NK-92 (cell line): ENCODE results near the gene NCKAP5.
"Not testable (repeated sequence)": the region's sequence is repeated elsewhere in the genome, so short reads cannot be mapped to it uniquely, and the experiment has no call there.

Source experiments
- DNase-seq: peaks from one replicate; lab custom pipeline; 2025; ENCODE audit not compliant: unreplicated experiment; lab: John Stamatoyannopoulos, UW

NCKAP5 gene

DNA sequence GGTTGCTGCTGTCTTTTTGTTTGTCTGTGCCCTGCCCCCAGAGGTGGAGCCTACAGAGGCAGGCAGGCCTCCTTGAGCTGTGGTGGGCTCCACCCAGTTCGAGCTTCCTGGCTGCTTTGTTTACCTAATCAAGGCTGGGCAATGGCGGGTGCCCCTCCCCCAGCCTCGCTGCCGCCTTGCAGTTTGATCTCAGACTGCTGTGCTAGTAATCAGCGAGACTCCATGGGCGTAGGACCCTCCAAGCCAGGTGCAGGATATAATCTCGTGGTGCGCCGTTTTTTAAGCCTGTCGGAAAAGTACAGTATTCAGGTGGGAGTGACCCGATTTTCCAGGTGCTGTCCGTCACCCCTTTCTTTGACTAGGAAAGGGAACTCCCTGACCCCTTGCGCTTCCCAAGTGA, 97.8 kb downstream of the NCKAP5 start:
- not testable (repeated sequence) for DNase-seq

DNA sequence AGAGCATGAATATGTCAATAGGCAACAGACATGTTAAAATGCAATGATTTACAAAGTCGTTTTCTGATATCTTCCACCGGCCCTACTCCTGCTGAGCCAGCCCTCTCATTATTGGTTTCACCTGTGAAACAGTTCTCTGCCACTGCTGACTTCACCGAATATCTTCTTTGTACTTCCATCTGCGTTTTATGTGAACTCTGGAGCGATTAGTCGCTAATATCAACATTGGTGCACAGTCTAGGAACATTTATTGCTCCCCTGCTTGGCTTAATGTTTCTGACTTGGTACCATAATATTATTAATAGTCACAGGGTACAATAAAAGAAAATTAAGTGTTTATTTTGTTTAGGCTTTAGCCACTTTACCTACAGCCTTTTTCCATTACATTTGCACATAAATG, 105.5 kb downstream of the NCKAP5 start:
- no peak for DNase-seq

DNA sequence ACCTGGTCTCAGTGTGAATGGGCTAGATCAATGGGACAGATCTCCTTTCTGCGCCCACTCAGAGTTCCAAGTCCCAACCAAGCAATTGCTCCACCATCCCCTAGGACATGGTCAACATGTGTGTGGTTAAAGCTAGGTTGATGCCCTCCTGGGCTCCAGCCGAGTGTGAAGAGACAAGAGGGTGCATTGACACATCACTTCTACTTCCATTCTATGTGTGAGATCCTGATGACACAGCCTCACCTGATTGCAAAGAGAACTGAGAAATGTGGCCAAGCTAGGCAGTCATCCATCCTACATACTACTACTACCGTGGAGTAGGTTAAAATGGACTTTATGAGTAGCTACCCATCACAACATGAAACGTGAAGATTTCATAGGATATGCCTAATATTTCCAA, 106.8 kb downstream of the NCKAP5 start:
- DNase-seq = no peak

DNA sequence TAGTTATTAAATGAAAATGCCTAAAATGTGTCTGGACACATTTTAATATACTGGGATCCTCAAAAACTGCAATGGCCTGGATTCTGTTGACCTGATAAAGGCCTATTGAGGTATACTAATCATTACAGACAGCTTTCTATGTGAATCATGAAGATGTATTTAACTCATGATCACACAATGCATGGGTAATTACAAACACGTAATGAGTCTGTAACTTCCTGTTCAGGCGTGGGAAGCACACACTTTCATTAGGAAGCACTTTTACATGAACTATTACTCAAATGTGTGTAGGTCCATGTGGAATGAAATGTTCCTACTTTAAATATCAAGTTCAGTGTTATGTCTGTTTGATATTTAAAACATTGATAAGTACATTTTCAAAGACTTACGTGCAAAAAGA, 108.7 kb downstream of the NCKAP5 start:
- DNase-seq = no peak

DNA sequence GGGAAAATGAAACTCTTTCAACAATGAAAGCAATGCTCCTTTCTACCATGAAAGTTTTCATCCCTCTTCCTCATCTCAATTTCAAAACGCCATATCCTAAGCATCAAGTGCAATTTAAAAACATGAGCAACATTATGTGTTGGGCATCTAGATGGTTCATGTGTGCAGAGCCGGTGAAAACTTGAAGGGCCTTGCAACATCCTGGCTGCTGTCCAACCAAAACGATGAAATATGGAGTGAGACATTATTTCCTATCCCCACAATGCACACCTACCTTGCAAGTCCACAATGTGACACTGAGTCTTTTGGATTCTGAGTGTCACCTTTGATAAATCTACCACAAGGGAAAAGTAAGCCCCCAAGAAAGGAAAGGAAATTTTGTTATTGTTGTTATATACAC, 110.0 kb downstream of the NCKAP5 start:
- no peak for DNase-seq

DNA sequence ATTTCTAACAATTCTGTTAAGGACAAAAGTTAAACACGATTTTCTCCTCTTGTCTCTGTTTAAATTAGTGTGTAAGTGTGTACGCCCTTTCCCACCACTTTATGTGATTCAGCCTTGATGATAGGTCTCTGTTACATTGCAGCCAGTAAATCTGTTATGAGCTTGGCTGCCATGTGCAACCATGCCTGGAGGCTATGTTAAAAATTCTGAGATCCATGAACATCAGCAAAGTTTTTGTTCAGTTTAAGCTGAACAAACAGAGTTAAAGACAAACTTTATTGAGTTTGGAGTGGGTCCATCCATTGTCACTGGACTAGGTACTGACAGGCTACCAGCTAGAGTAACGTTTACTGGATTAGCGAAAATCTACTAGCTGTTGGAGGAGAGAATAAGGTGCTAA, 110.4 kb downstream of the NCKAP5 start:
- no peak for DNase-seq

DNA sequence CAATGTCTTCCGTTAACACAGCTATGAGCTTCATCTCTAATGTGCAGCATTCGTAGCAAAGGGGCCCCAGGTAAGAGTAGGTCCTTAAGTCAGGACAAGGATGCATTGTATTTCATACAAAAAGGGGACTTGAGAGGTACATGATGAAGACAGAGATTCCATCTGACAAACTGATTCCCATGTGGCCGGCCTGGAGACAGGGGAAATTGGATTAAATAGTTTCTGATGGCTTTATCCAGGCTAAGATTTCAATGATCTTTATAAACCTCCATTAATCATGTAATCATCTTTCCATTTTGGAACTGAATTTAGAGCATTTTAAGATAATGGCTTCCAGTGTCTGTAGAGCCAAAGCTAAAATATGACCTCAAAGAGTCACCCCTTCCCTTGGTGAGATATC, 111.3 kb downstream of the NCKAP5 start:
- DNase-seq = no peak

DNA sequence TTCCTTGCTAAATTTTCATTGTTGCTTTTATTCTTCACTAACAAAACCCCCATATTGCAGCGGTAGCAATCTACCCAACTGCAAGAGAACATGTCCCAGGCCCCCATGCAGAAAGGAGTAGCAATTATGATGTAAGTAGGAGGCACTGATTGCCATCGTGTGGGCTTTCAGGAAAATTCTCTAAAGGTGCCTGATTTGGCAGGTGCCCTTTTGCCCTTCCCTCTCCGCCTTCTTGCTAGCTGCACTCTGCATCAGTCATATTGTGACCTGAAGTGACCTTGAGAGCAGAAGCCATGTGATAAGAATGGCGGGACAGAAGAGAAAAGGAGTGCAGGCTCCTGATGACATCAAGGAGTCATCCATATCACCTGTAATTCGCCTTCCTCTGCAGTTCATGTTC, 112.1 kb downstream of the NCKAP5 start:
- no peak for DNase-seq

DNA sequence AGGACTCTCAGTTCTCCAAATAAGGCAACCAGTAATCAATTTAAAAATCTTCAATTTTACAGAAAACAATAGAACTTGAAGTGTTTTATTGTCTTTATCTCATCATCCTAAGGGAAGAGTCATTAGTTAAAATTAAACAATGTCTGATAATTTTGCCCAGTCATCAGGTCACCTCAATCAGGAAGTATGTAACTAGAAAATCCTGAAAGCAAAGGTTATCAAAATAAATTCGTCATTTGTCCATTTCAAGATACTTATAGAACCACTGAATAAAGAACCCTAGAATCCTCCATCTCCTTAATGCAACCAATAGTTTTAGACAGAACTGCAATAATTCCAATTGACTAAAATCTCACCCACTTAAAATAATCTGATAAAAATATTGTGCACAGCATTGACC, 115.2 kb downstream of the NCKAP5 start:
- DNase-seq = no peak

DNA sequence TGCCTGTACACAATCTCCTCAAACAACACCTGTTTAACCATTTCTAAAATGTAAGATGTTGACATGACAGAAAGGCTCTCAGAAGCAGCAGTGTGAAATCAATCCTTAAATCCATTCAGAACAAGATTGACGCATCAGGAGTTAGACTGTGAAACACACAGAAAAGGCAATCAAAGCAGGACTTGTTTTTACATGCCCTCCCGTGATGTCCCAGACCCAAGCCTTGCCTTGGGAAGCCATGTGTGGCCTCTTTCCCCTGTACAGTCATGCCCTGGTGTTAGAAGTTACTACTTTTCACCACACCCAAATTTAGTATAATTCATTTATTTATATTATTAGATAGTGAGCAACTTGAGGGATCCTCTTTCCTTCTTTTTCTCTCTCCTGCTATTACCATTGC, 115.7 kb downstream of the NCKAP5 start:
- DNase-seq = no peak

DNA sequence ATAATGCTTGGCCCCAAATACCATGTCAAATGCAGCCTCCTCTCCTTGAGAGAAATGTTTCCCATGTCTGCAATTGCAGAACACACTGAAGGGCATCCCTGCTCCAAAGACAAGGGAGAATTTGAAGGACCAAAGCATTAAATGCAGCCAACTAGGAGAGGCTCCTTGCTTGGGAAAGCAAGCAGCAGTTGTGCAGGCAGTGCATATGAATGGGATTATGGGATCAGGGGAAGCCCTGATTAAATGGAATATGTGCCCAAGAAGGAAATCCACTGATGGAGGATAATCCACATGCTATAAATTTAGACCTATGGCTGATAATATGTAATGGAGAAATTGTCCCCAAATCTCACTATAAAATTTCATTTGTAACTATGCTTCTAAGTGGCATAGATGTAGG, 116.1 kb downstream of the NCKAP5 start:
- DNase-seq = no peak

DNA sequence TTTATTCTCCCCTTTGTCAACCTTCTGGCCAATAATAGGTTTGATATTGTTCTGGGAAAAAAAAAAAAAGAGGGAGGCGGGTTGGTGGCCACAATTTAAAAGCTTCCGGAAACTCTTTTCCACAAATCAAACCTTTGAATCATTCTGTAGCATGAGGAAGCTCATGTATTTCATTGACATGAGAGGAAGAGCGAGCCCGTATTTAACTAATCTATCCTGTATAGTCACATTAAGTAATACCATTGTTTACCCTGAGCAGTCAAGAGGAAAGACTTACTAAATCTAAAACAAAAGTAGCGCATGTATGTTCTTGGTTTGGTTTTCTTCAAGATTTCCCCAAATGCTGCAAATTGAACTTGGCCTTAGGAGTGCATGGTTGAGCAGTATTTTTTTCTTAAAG, 120.1 kb downstream of the NCKAP5 start:
- no peak for DNase-seq

DNA sequence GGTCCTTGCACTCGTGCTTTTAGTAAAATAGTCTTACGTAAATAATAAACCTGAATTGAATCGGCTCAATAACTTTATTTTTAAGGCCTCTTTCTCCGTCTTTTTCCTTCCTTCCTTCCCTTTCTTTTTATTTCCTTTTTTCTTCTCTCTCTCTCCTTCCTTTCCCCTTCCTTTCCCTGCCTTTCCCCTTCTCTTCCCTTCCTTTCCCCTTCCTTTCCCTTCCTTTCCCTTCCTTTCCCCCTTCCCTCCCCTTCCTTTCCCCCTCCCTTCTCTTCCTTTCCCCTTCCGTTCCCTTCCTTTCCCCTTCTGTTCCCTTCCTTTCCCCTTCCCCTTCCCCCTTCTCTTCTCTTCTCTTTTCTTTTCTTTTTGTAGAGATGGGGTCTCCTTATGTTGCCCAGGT, 121.0 kb downstream of the NCKAP5 start:
- no peak for DNase-seq

DNA sequence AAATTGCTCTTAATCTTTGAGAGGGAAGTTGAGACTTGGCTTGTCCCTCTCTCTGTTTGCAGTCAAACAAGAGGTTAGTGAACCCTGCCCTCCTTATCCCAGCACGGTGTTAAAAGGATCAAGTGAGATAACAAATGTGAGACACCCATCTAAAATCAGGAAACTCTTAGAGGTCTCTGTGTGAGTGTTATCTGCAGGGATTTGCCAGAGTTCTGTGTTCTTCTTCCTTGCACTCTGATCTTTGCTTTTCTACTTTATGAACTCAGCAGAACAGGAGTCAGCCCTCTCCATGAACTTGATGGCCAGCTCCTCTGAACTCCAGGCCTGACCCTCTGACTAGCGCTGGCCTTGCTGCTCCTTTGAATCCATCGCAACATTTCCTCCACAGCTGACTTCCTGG, 123.8 kb downstream of the NCKAP5 start:
- DNase-seq = no peak

DNA sequence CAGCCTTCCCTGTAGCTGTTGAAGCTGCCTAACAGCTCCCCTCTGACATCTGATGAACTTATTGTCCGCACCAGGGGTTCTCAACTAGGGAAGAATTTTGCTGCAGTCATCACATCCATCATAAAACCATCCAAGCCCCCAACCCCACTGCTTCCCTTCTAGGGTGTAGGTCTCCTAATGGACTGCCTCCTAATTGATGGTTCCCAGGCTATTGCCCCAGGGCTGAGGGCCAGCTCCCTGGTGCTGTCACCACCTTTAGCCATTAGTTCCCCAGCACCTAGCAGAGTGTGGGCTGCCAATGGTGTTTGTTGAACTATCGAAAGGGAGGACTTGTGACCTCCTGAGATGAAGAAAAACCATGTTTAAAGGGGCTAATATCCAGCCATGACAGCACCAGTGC, 125.9 kb downstream of the NCKAP5 start:
- DNase-seq = no peak

DNA sequence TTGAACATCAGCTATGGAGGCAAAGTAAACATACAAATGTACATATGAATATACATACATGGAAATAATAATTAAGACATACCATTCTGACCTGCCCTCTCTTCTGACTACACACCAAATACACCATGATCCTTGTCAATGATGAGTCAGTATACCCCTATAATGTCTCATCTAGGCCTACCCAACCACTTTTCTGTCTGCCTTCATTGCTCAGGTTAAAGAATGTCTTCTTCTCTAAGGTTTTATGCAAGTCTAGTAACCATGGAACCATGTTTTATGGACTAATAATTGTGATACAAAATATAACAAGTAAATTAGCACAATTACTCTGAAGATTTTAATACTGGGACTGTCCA, 128.7 kb downstream of the NCKAP5 start:
- DNase-seq = no peak

DNA sequence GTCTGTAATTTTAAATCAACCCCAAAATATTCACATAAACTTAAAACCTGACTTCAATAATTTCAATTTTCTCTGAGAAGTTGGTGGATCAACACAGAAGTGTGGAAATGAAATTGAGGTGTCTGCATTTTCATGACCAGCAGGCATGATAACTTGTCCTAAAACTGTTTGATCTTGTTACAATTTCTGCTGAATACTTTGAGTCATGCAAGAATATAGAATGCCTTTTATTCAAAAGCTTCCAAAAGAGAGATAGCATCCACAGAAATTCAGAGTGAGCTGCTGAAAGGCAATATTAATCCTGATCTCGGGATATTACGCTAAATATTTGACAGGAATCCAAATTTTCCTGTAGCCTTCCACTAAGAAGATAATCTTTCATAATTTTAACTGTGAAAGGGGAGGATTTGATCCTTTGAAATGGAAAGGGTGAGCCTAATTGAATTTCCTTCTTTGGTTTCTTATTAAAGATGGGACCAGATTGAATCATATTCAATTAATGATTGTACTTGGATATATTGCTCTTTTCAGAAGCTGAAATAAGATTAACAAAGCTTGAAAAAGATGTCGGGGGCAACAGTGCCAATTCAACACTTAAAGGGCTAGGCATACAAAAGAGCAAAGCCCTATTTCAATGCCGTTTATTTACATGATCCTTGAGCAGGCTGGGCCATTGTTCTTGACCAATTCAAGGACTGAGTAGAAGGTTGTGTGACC, 129.3 kb downstream of the NCKAP5 start:
- DNase-seq = no peak

DNA sequence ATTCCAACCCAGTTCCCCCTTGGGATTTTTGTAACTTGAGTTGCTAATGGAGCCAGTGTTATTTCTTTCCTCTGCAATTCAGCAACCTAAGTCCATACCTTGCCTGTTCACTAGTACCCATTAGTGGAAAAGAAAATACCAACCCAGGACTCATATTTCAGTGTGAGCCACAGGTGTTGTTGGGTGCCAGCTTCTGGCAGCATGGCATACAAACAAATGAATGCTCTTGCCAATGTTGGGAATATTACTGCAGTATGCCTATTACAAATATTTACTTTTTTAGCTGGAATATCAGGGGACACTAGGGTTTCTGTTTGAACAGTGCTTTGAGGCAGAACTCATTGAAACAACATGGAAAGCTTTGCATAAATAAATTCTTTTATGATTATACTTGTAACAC, 130.2 kb downstream of the NCKAP5 start:
- no peak for DNase-seq

DNA sequence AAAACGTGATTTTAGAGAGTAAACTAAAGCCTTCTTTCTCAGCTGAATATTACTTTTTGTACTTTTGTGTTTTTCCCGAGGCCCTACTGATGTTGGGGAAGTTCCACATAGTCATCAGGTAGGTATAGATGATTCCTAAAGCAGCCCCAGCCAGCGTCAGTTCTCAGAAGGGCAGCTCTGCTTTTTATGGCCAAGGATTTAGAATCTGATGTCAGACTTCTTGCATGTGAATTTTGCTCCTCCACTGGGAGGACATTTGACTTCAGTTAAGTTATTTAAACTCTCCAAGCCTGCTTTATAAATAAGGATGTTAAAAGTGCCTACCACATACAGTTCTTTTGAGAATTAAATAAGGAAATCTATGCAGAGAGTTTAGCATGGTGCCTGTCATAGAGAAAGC, 130.8 kb downstream of the NCKAP5 start:
- DNase-seq = no peak

DNA sequence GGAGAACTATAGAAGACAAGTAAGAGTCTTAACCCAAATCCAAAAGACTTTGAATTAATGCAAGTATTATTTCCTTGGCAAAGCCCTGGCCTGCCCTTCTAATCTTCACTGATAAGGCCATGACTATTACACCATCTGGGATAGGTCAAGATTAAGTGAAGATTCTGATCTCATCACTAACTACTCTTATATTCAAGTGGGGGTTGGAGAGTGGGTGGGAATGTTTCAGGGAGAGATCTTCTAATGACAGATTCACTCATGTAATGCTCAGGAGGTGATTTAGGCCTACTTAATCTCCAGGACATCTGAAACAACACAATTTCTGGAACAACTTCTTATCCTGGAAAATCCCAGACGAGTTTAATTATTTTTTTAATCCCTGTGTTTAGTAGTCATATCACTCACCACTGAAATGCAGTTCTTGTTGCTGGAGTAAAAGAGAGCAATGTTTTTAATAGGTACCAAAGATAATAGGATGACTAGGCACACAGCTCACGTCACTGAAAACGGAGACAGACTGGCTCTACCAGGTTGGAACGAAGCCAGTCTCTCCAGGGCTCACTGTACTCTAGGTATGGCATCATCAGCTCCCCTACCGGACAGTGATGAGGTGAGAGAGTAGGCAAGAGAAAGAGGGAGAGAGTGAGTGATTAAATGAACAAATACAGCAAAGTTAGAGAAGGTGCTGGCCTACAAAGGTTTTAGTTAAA, 133.1 kb downstream of the NCKAP5 start:
- no peak for DNase-seq

DNA sequence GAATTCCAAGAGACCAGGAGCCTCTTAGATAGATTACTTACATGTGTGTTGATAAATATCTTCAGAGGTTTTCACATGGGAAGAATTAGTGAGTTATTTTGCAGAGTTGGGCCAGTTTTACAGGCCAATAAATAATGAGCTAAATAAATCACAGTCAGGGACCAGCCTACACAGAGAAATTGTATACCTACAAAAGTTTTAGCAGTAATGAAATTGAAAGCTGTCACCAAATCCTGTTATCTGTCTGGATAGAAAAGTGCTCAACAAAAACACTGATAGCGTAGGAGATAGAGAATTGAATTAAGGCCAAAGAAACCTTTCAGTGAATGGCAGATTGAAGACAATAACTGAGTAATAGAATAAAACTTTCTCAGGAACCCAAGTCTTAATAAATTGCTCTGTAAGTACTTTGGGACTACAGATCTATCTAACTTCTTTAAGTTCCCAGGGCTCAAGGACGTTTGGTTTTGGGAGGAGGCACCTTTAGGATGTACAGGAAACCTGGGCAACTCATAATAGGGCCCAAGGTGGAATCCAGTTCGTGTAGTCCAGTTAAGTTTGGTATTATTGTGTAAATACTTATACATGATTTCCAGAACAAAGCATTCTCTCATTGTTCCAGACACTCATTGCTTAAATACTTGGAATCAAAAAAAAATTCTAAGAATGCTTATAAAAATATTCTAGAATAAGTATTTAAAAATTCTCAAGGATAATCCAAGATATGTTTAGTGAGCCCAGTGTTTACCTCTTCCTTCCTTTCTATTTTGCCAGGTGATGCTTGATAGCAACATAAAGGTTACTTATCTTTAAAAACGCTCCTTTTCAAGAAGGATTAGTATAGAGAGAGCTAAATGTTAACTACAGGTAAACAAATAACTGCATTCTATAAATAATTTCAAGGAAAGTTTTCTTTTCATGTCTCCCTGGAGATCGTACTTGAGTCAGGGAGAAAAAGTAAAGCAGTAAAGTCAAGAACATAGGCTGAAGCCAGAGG, 134.5 kb downstream of the NCKAP5 start:
- DNase-seq = no peak

DNA sequence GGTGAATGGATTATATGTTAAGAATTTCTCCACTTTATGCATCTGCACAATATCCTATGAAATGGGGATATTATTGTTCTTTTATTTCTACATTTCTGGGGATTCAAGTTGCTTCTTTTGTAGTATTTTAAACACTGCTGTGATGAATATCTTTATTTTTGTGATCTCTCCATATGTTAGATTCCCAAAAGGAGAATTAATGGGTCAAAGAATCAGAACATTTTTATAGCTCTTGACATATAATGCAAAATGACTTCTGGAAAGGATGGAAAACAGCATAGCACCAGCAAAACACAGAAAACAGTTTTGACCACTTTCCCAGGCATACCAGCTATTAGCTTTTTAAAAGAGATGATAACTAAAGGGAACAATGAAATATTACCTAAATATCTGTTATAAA, 135.5 kb downstream of the NCKAP5 start:
- DNase-seq = no peak
